Uterus (tissue), 4 donors: Measurements from ENCODE around the gene ARMC5. TPM values are rescaled to one million over a fixed set of nuclear protein-coding genes. Genes with fewer than 3 reads are reported as not detected.
"Not testable (repeated sequence)": the region's sequence is repeated elsewhere in the genome, so short reads cannot be mapped to it uniquely, and the experiment has no call there.

Experiments used
- DNase-seq, 2 donors: peaks; one replicate each; pipeline ENCODE4 v3.0.0-alpha.2; 2019 to 2020
- H3K27ac ChIP-seq, 2 donors: fragments of 200-600 bp; sonication (generic); 1 replicate in 1 of 2; 2 replicates in 1 of 2; pipeline ENCODE4 v1.5.1; 2016 to 2018
- H3K27me3 ChIP-seq, 2 donors: fragments of 200-600 bp; sonication (generic); one replicate each; pipeline ENCODE4 v1.5.1; 2018 to 2019; ENCODE audit warnings: control low read depth in 1 of 2
- H3K36me3 ChIP-seq, 2 donors: fragments of 200-600 bp; sonication (generic); one replicate each; pipeline ENCODE4 v1.5.1; 2019; ENCODE audit warnings: control low read depth in 1 of 2
- H3K4me1 ChIP-seq, 2 donors: fragments of 200-600 bp; sonication (generic); one replicate each; pipeline ENCODE4 v1.5.1; 2018 to 2019; ENCODE audit warnings: control low read depth in 1 of 2
- H3K4me3 ChIP-seq, 2 donors: fragments of 200-600 bp; sonication (generic); 1 replicate in 1 of 2; 2 replicates in 1 of 2; pipeline ENCODE4 v1.5.1; 2018 to 2019; ENCODE audit warnings: mild to moderate bottlenecking in 1 of 2
- H3K9me3 ChIP-seq, 2 donors: fragments of 200-600 bp; sonication (generic); one replicate each; pipeline ENCODE4 v1.5.1; 2019; ENCODE audit warnings: control low read depth in 1 of 2
- CTCF ChIP-seq, 4 experiments: fragments of 200-600 bp in 2 of 4; fragments of 450-650 bp in 2 of 4; sonication (generic) in 2 of 4; IDR thresholded peaks; one replicate each; pipeline ENCODE4 v1.5.1; 2016 to 2019; ENCODE audit warnings: antibody characterized with exemption in 4 of 4, mild to moderate bottlenecking in 2 of 4, moderate library complexity in 1 of 4
- POLR2A ChIP-seq, 2 donors: fragments of 450-650 bp; IDR thresholded peaks; one replicate each; pipeline ENCODE4 v1.6.1; 2016; ENCODE audit warnings: antibody characterized with exemption in 2 of 2, mild to moderate bottlenecking in 1 of 2, moderate library complexity in 1 of 2
- intact Hi-C: fragments of 100-400 bp; cut with DNase I; formaldehyde crosslinking; loops from one replicate; pipeline ENCODE4 v1.15.1; 2023; ENCODE audit warnings: low total_unique reads
- total RNA-seq, 4 donors: library from RNA; depleted of rRNA in 3 of 4; stranded (reverse); fragments of >200 nt in 3 of 4; gene quantifications; one replicate each; pipeline versions ENCODE4 v1.1.0 to v1.2.4, GENCODE V29; 2014 to 2023
- donor health status: DM: yes; HTN: yes; CAD: no.

The ARMC5 gene
- total RNA-seq, 4 donors from 2014 or later, result 2.1 to 12.7 (median 8.0) TPM

- no peak overlapping the region for H3K27ac ChIP-seq
- no peaks in the 10 kb centered on the region for H3K4me1 ChIP-seq
- H3K36me3 ChIP-seq, result no peaks in the 10 kb centered on the region
- intact Hi-C loops, result no loop called here
- no peaks in the 10 kb centered on the region for H3K27me3 ChIP-seq
- no peak overlapping the region for H3K4me3 ChIP-seq
- DNase-seq, result no peak
- no peak for TF ChIP-seq POLR2A (IDR thresholded peaks at IDR 0.05)
- TF ChIP-seq CTCF (IDR thresholded peaks at IDR 0.05), result no peak
- H3K9me3 ChIP-seq, result no peaks in the 10 kb centered on the region
Observed at GRCh38 chr16:31501226-31501965, 42.1 kb downstream of the ARMC5 start.

GRCh38 chr16:31501966-31502348, 42.7 kb downstream of the ARMC5 start:
- TF ChIP-seq POLR2A (IDR thresholded peaks at IDR 0.05), result no peak
- no peak for TF ChIP-seq CTCF (IDR thresholded peaks at IDR 0.05)
- intact Hi-C loops, result no loop called here
- H3K4me1 ChIP-seq, result peaks cover 0 to 3% of the 10 kb centered on the region in 2 donors
- DNase-seq, result no peak
- no peak overlapping the region for H3K4me3 ChIP-seq
- H3K27me3 ChIP-seq, result no peaks in the 10 kb centered on the region
- H3K9me3 ChIP-seq, result no peaks in the 10 kb centered on the region
- H3K27ac ChIP-seq, result no peak overlapping the region
- H3K36me3 ChIP-seq, result no peaks in the 10 kb centered on the region

- H3K27me3 ChIP-seq, result no peaks in the 10 kb centered on the region
- intact Hi-C loops, result no loop called here
- peaks cover 0 to 9% of the 10 kb centered on the region in 2 donors for H3K4me1 ChIP-seq
- H3K36me3 ChIP-seq, result no peaks in the 10 kb centered on the region
- DNase-seq, result no peak
- no peaks in the 10 kb centered on the region for H3K9me3 ChIP-seq
- TF ChIP-seq POLR2A (IDR thresholded peaks at IDR 0.05), result no peak
- TF ChIP-seq CTCF (IDR thresholded peaks at IDR 0.05), result no peak
- H3K4me3 ChIP-seq, result no peak overlapping the region
- no peak overlapping the region for H3K27ac ChIP-seq
Observed at GRCh38 chr16:31502981-31503380, 43.7 kb downstream of the ARMC5 start.

GRCh38 chr16:31503555-31503954, 44.3 kb downstream of the ARMC5 start:
- H3K36me3 ChIP-seq, H3K27me3 ChIP-seq, intact Hi-C loops, H3K9me3 ChIP-seq, H3K4me3 ChIP-seq, H3K27ac ChIP-seq, DNase-seq, H3K4me1 ChIP-seq: not testable (repeated sequence)

GRCh38 chr16:31504159-31504558, 44.9 kb downstream of the ARMC5 start:
- peaks cover 0 to 9% of the 10 kb centered on the region in 2 donors for H3K4me1 ChIP-seq
- TF ChIP-seq CTCF (IDR thresholded peaks at IDR 0.05) (no peak), POLR2A (IDR thresholded peaks at IDR 0.05) (no peak)
- H3K9me3 ChIP-seq, result no peaks in the 10 kb centered on the region
- H3K36me3 ChIP-seq, result no peaks in the 10 kb centered on the region
- no peaks in the 10 kb centered on the region for H3K27me3 ChIP-seq
- H3K27ac ChIP-seq, result no peak overlapping the region
- no peak for DNase-seq
- intact Hi-C loops, result no loop called here
- no peak overlapping the region for H3K4me3 ChIP-seq
